Testis (tissue), 3 donors: ENCODE results near the gene SLC4A8. TPM values are rescaled to one million over a fixed set of nuclear protein-coding genes. Genes with fewer than 3 reads are reported as not detected.

Source experiments
- DNase-seq: peaks from one replicate; pipeline ENCODE4 v3.0.0-alpha.2; 2019
- H3K27ac ChIP-seq, 2 donors: fragments of 200-600 bp; sonication (generic); one replicate each; pipeline ENCODE4 v1.5.1; 2019
- H3K27me3 ChIP-seq: fragments of 200-600 bp; sonication (generic); one replicate; pipeline ENCODE4 v1.5.1; 2019
- H3K36me3 ChIP-seq: fragments of 200-600 bp; sonication (generic); one replicate; pipeline ENCODE4 v1.5.1; 2017; ENCODE audit warnings: low read depth; ENCODE audit errors: missing control alignments
- H3K4me1 ChIP-seq: fragments of 200-600 bp; sonication (generic); one replicate; pipeline ENCODE4 v1.5.1; 2019
- H3K4me3 ChIP-seq, 2 donors: fragments of 200-600 bp; sonication (generic); one replicate each; pipeline ENCODE4 v1.5.1; 2017 to 2019
- H3K9me3 ChIP-seq: fragments of 200-600 bp; sonication (generic); one replicate; pipeline ENCODE4 v1.5.1; 2017
- POLR2A ChIP-seq: fragments of 450-650 bp; IDR thresholded peaks from one replicate; pipeline ENCODE4 v1.6.1; 2017; ENCODE audit warnings: antibody characterized with exemption, mild to moderate bottlenecking, moderate library complexity
- WGBS, 2 donors: methylation state at CpG; one replicate each; pipeline ENCODE4 v1.1.5; 2018; 5-methylcytosine and 5-hydroxymethylcytosine counted together
- intact Hi-C: fragments of 100-400 bp; cut with DNase I; formaldehyde crosslinking; loops from one replicate; pipeline ENCODE4 v1.15.1; 2023; ENCODE audit warnings: low total_unique reads
- polyA plus RNA-seq: library from polyadenylated mRNA; stranded (reverse); fragments of 350-450 nt; fragmentation: Illumina TruSeq; extraction: RNeasy Lipid Tissue Mini Kit (QIAGEN cat#74804); gene quantifications from one replicate; pipeline ENCODE4 v1.2.3, GENCODE V29; 2014; ENCODE audit warnings: low read depth, low replicate concordance; ENCODE audit not compliant: insufficient read depth
- total RNA-seq, 2 donors: library from RNA; depleted of rRNA; stranded (reverse); fragments of >200 nt; gene quantifications; one replicate each; pipeline ENCODE4 v1.2.3, GENCODE V29; 2016
- TF ChIP-seq, protein P1 (sequence below), 3 experiments: fragments of 450-650 bp in 2 of 3; fragments of 200-600 bp in 1 of 3; sonication (generic) in 1 of 3; IDR thresholded peaks; one replicate each; pipeline ENCODE4 v1.5.1; 2016 to 2019; ENCODE audit warnings: antibody characterized with exemption in 3 of 3, mild to moderate bottlenecking in 2 of 3, moderate library complexity in 1 of 3

The SLC4A8 gene
- total and polyA plus RNA-seq, 3 donors from 2014 or later = 52.7 to 78.6 (median 63.7) TPM

DNA sequence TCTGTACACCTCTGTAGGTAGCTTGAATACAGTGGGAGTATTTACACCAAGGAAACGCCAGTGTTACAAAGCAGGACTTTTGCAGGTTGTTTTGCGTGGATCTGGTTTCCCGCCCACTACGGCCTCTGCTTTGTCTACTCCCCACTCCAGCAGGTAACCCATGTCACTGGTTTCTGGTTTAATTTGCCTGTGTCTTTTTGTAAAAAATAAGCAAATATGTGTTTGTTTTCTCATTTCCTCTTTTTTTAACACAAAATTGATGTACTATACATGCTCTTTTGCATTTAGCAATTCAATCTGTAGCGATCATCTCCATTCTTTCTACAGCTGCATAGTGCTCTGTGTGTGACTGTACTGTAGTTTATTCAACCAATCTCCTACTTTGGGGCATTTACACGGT, 123.0 kb downstream of the SLC4A8 start:
- 86 to 90% methylated on average over 6 of the region's 6 CpGs for WGBS, 2 donors
- Histone ChIP-seq H3K9me3 (no peaks in the 10 kb centered on the region), H3K4me1 (no peaks in the 10 kb centered on the region), H3K36me3 (no peaks in the 10 kb centered on the region), H3K27me3 (no peaks in the 10 kb centered on the region), H3K27ac (no peak overlapping the region), H3K4me3 (no peak overlapping the region)
- DNase-seq = no peak
- intact Hi-C loops = no loop called here
- TF ChIP-seq, protein P1, sequence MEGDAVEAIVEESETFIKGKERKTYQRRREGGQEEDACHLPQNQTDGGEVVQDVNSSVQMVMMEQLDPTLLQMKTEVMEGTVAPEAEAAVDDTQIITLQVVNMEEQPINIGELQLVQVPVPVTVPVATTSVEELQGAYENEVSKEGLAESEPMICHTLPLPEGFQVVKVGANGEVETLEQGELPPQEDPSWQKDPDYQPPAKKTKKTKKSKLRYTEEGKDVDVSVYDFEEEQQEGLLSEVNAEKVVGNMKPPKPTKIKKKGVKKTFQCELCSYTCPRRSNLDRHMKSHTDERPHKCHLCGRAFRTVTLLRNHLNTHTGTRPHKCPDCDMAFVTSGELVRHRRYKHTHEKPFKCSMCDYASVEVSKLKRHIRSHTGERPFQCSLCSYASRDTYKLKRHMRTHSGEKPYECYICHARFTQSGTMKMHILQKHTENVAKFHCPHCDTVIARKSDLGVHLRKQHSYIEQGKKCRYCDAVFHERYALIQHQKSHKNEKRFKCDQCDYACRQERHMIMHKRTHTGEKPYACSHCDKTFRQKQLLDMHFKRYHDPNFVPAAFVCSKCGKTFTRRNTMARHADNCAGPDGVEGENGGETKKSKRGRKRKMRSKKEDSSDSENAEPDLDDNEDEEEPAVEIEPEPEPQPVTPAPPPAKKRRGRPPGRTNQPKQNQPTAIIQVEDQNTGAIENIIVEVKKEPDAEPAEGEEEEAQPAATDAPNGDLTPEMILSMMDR (IDR thresholded peaks at IDR 0.05) = no peak
- no peak for TF ChIP-seq POLR2A

DNA sequence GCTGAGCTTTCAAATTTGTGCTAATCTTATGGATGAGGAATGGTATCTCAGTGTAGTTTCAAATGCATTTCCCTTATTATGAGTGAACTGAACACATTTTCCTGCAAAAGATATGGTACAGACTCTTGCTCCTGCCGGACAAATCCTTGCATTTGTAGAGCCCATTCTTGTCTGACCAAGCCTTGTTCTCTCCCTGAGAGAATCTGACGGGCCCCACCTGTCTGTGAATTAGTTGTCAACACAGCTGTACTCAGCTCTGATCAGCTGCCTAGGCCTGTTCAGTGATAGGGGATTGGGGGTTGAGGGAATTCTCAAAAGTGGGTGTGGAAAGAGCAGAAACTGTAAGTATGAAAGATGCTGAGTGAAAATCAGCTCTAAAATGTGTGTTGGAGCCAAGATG, 123.6 kb downstream of the SLC4A8 start:
- WGBS, 2 donors = 58 to 62% methylated on average over 2 of the region's 2 CpGs
- Histone ChIP-seq H3K4me3 (no peak overlapping the region), H3K27ac (no peak overlapping the region), H3K4me1 (no peaks in the 10 kb centered on the region), H3K27me3 (no peaks in the 10 kb centered on the region), H3K36me3 (no peaks in the 10 kb centered on the region), H3K9me3 (no peaks in the 10 kb centered on the region)
- no peak for DNase-seq
- TF ChIP-seq POLR2A = no peak
- TF ChIP-seq, protein P1 (IDR thresholded peaks at IDR 0.05) = no peak
- intact Hi-C loops = no loop called here

DNA sequence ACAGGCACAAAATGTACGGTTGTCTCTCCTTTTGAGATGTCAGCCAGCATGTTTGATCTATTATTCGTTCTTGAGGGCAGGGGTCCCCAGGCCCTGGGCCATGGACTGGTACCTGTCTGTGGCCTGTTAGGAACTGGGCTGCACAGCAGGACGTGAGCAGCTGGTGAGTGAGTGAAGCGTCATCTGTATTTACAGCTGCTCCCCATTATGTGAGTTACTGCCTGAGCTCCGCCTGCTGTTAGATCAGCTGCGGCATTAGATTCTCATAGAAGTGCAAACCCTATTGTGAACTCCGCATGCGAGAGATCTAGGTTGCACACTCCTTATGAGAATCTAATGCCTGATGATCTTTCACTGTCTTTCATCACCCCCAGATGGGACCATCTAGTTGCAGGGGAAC, 125.0 kb downstream of the SLC4A8 start:
- H3K4me3 ChIP-seq = no peak overlapping the region
- H3K36me3 ChIP-seq = no peaks in the 10 kb centered on the region
- TF ChIP-seq, protein P1 (IDR thresholded peaks at IDR 0.05) = no peak
- TF ChIP-seq POLR2A = no peak
- no peaks in the 10 kb centered on the region for H3K27me3 ChIP-seq
- no peaks in the 10 kb centered on the region for H3K9me3 ChIP-seq
- intact Hi-C loops = no loop called here
- no peaks in the 10 kb centered on the region for H3K4me1 ChIP-seq
- H3K27ac ChIP-seq = no peak overlapping the region
- DNase-seq = no peak
- WGBS, 2 donors = 87 to 89% methylated on average over 7 to 8 of the region's 8 CpGs

Other genes with a start within 250 kb of the SLC4A8 start
- gene POU6F1, start 206.8 kb upstream of the SLC4A8 start, total RNA-seq = 1 to 10 TPM; 7.5 to 7.6 TPM
- gene POU6F1, start 206.8 kb upstream of the SLC4A8 start, polyA plus RNA-seq = 4.4 TPM
- 100 to 1,000 TPM; 106 to 176 TPM for gene DAZAP2, start 186.0 kb upstream of the SLC4A8 start, total RNA-seq
- 226 TPM for gene DAZAP2, start 186.0 kb upstream of the SLC4A8 start, polyA plus RNA-seq
- gene SMAGP, start 154.4 kb upstream of the SLC4A8 start, total RNA-seq = 10 to 100 TPM; 12.2 to 13.5 TPM
- 16.0 TPM for gene SMAGP, start 154.4 kb upstream of the SLC4A8 start, polyA plus RNA-seq
- gene BIN2, start 100.7 kb upstream of the SLC4A8 start, total RNA-seq = 10 to 100 TPM; 10.9 to 13.4 TPM
- gene BIN2, start 100.7 kb upstream of the SLC4A8 start, polyA plus RNA-seq = 29.6 TPM
- gene CELA1, start 78.2 kb upstream of the SLC4A8 start, total RNA-seq = under 1 TPM in 1 of 2 donors, not detected in 1; 0.50 TPM
- gene CELA1, start 78.2 kb upstream of the SLC4A8 start, polyA plus RNA-seq = not detected
- gene GALNT6, start 33.4 kb upstream of the SLC4A8 start, total RNA-seq = 1 to 10 TPM; 1.7 to 2.8 TPM
- gene GALNT6, start 33.4 kb upstream of the SLC4A8 start, polyA plus RNA-seq = 2.8 TPM
- gene SCN8A, start 166.4 kb downstream of the SLC4A8 start, total RNA-seq = 10 to 100 TPM; 11.0 to 15.3 TPM
- gene SCN8A, start 166.4 kb downstream of the SLC4A8 start, polyA plus RNA-seq = 4.8 TPM